Left lung (tissue), 10 donors: ENCODE data around the gene IDH1. TPM values are rescaled to one million over a fixed set of nuclear protein-coding genes. Genes with fewer than 3 reads are reported as not detected.

Source experiments
- ATAC-seq: fragments of 200-7000 bp; cut with Tn5 transposase; one replicate; pipeline ENCODE4 v1.9.1; 2020; ENCODE audit warnings: moderate library complexity
- DNase-seq, 4 donors: peaks; one replicate each; pipeline ENCODE4 v3.0.0-alpha.2; 2013 to 2020
- H3K27ac ChIP-seq, 2 donors: fragments of 200-600 bp; sonication (generic) in 1 of 2; one replicate each; pipeline versions ENCODE4 v1.5.0 to v1.8.0; 2020 to 2021
- H3K27me3 ChIP-seq, 2 donors: fragments of 200-600 bp; sonication (generic) in 1 of 2; one replicate each; pipeline versions ENCODE4 v1.5.0 to v1.8.0; 2020 to 2021
- H3K36me3 ChIP-seq, 2 donors: fragments of 200-600 bp; sonication (generic) in 1 of 2; one replicate each; pipeline versions ENCODE4 v1.5.0 to v1.8.0; 2020 to 2021
- H3K4me1 ChIP-seq, 2 donors: fragments of 200-600 bp; one replicate each; pipeline ENCODE4 v1.8.0; 2021
- H3K4me3 ChIP-seq, 2 donors: fragments of 200-600 bp; sonication (generic) in 1 of 2; one replicate each; pipeline versions ENCODE4 v1.5.0 to v1.8.0; 2020 to 2021; ENCODE audit warnings: mild to moderate bottlenecking in 1 of 2
- H3K9me3 ChIP-seq, 2 donors: fragments of 200-600 bp; sonication (generic) in 1 of 2; one replicate each; pipeline versions ENCODE4 v1.5.0 to v1.8.0; 2020 to 2021
- intact Hi-C, 2 donors: fragments of 100-400 bp; cut with DNase I; formaldehyde crosslinking; loops; one replicate each; pipeline versions ENCODE4 v1.11.2 to v1.14.2; 2022
- polyA plus RNA-seq, 6 donors: library from polyadenylated mRNA; unstranded; fragments of 120-200 nt; gene quantifications; one replicate each; pipeline ENCODE4 v1.2.1, GENCODE V29; 2013; ENCODE audit not compliant: insufficient read length in 6 of 6
- total RNA-seq, 2 donors: library from RNA; stranded (reverse); fragmentation: NEBNext Ultra II Directional; extraction: Animal tissue kit (Norgen Biotek cat#: 25700); gene quantifications; one replicate each; pipeline ENCODE4 v1.2.1, GENCODE V29; 2021
- TF ChIP-seq, protein P1 (sequence below), 2 donors: fragments of 200-600 bp; sonication (generic) in 1 of 2; IDR thresholded peaks; one replicate each; pipeline versions ENCODE4 v1.5.0 to v1.8.0; 2021; ENCODE audit warnings: antibody characterized with exemption in 2 of 2
- donor health status: DM: no; HTN: yes; CAD: no.
- donor health status: DM: no; HTN: no; CAD: no.

The IDH1 gene
- total and polyA plus RNA-seq, 8 donors = 79.7 to 213 (median 91.5) TPM

DNA sequence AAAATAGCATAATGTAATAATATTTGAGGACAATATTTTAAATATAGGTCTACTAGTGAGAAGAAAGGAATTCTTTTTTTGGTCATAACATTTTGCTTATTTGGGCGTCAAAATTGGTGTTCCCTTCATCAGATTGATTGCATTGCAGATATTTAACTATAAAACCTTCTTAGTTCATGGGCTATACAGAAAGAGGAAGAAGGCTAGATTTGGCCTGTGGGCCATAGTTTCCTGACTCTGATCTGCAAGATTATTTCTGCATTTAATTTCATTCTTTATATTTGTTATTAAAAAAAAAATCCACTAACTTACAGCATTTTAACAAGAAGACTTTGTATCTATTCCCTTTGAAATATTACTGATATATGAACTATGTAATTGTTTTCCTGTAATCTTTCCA is 43.1 kb upstream of the IDH1 start:
- intact Hi-C loops = no loop called here
- H3K36me3 ChIP-seq = peaks cover 0 to 67% of the 10 kb centered on the region in 2 donors
- no peak overlapping the region for H3K4me3 ChIP-seq
- no peaks in the 10 kb centered on the region for H3K27me3 ChIP-seq
- TF ChIP-seq, protein P1, sequence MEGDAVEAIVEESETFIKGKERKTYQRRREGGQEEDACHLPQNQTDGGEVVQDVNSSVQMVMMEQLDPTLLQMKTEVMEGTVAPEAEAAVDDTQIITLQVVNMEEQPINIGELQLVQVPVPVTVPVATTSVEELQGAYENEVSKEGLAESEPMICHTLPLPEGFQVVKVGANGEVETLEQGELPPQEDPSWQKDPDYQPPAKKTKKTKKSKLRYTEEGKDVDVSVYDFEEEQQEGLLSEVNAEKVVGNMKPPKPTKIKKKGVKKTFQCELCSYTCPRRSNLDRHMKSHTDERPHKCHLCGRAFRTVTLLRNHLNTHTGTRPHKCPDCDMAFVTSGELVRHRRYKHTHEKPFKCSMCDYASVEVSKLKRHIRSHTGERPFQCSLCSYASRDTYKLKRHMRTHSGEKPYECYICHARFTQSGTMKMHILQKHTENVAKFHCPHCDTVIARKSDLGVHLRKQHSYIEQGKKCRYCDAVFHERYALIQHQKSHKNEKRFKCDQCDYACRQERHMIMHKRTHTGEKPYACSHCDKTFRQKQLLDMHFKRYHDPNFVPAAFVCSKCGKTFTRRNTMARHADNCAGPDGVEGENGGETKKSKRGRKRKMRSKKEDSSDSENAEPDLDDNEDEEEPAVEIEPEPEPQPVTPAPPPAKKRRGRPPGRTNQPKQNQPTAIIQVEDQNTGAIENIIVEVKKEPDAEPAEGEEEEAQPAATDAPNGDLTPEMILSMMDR (IDR thresholded peaks at IDR 0.05) = no peak
- DNase-seq = no peak
- no peaks in the 10 kb centered on the region for H3K9me3 ChIP-seq
- H3K27ac ChIP-seq = no peak overlapping the region
- peaks cover 0 to 13% of the 10 kb centered on the region in 2 donors for H3K4me1 ChIP-seq
- no peak for ATAC-seq

DNA sequence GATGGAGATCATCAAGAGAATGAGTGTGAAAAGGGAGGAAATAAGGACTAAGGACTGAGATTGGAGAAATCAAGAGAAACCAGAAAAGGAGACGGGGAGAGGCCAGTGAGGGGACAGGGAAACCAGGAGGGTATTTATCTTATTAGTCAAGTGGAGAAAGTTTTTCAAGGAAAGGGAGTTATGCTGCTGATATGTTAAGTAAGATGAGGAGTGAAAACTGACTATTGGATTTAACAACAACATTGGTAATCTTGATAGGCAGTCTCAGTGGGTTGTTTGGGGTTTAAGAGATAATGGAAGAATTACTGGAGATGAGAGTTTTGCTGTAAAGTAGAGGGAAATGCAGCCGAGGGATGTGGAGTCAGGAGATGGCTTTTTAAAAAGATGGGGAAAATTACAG is 41.7 kb upstream of the IDH1 start:
- H3K27ac ChIP-seq = no peak overlapping the region
- no peaks in the 10 kb centered on the region for H3K9me3 ChIP-seq
- DNase-seq = no peak
- TF ChIP-seq, protein P1 (IDR thresholded peaks at IDR 0.05) = no peak
- intact Hi-C loops = no loop called here
- no peak overlapping the region for H3K4me3 ChIP-seq
- ATAC-seq = no peak
- peaks cover 0 to 13% of the 10 kb centered on the region in 2 donors for H3K4me1 ChIP-seq
- H3K27me3 ChIP-seq = no peaks in the 10 kb centered on the region
- H3K36me3 ChIP-seq = peaks cover 0 to 60% of the 10 kb centered on the region in 2 donors

DNA sequence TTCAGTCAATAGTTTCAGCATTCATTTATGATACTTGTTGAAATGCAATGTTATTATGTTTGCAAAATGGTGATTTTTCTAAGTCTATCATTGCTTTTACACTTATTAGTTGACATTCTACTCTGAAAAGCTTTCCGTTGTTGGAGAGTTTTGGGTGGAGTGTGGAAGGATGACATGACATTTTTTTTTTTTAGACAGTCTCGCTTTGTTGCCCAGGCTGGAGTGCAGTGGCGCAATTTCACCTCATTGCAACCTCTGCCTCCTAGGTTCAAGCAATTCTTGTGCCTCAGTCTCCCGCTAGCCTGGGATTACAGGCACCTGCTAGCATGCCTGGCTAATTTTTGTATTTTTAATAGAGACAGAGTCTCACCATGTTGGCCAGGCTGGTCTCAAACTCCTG is 41.0 kb upstream of the IDH1 start:
- TF ChIP-seq, protein P1 (IDR thresholded peaks at IDR 0.05) = no peak
- intact Hi-C loops = no loop called here
- peaks cover 0 to 57% of the 10 kb centered on the region in 2 donors for H3K36me3 ChIP-seq
- H3K9me3 ChIP-seq = no peaks in the 10 kb centered on the region
- H3K4me3 ChIP-seq = no peak overlapping the region
- no peak for ATAC-seq
- no peak overlapping the region for H3K27ac ChIP-seq
- peaks cover 0 to 13% of the 10 kb centered on the region in 2 donors for H3K4me1 ChIP-seq
- no peaks in the 10 kb centered on the region for H3K27me3 ChIP-seq
- no peak for DNase-seq

DNA sequence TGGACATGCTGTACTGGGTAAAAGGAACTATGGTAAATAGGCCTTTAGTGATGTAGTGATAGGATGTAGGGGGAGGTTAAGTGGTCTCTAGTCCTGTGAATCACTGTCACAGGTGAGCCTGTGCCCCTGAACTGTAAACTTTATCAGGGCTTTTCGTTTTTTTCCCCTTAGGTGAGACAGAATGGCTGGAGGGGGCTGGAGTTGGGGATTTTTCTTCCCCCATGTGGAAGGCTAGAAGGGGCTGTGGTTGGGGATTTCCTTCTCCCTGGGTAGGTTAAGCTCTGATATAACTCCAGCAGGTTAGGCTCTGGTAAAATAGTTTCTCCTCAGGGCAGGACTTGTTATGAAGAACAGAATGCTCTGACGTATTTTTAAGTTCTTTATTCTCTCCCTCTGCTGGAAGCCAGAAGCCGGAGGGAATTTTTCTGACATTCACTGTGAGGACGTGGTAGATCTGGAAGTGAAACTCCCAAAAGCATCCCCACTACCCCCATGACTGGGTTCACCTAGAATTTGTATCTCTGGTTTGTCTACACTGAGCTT is 39.7 kb upstream of the IDH1 start:
- ATAC-seq (no peak), DNase-seq (no peak)
- Histone ChIP-seq H3K27me3 (no peaks in the 10 kb centered on the region), H3K4me1 (peaks cover 0 to 13% of the 10 kb centered on the region in 2 donors), H3K9me3 (peaks cover 0 to 3% of the 10 kb centered on the region in 2 donors), H3K4me3 (no peak overlapping the region), H3K36me3 (peaks cover 3 to 57% of the 10 kb centered on the region in 2 donors), H3K27ac (no peak overlapping the region)
- intact Hi-C loops = no loop called here
- TF ChIP-seq, protein P1 (IDR thresholded peaks at IDR 0.05) = no peak

DNA sequence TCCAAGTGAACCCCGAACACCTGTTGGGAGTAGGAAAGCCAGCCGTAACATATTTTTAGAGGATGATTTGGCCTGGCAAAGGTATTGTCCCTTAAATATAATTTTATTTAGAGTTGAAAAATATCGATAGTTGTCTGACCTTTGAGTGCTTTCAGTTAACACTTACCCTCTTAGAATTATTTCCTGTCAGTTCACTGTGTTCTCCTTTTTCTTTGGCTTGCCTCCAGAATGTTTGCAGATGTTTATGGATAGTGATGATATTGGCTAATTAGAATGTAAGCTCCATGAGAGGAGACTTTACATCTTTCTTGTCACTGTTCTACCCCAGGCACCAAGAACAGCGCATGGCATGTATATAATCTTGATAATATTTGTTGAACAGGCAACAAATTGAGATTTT is 31.0 kb upstream of the IDH1 start:
- TF ChIP-seq, protein P1 (IDR thresholded peaks at IDR 0.05) = no peak
- peaks cover 0 to 3% of the 10 kb centered on the region in 2 donors for H3K4me1 ChIP-seq
- ATAC-seq (no peak), DNase-seq (no peak)
- H3K27me3 ChIP-seq = no peaks in the 10 kb centered on the region
- H3K9me3 ChIP-seq = peaks cover 0 to 3% of the 10 kb centered on the region in 2 donors
- peaks cover 3 to 82% of the 10 kb centered on the region in 2 donors for H3K36me3 ChIP-seq
- no peak overlapping the region for H3K4me3 ChIP-seq
- H3K27ac ChIP-seq = peak overlapping the region in 1 of 2 donors; percentile 42
- intact Hi-C loops = no loop called here
